Inferior parietal cortex (tissue), 1 donor: ENCODE measurements around the gene IL23A.
"Not testable (repeated sequence)": the region's sequence is repeated elsewhere in the genome, so short reads cannot be mapped to it uniquely, and the experiment has no call there.

Source experiments
- DNase-seq: peaks from one replicate; pipeline ENCODE4 v3.0.0-alpha.2; 2016; ENCODE audit errors: extremely low spot score

The IL23A gene

GRCh38 chr12:56326126-56326525, 12.6 kb upstream of the IL23A start:
- DNase-seq, result no peak

- DNase-seq, result no peak
These were observed 12.2 kb upstream of the IL23A start for GRCh38 chr12:56326533-56326932.

DNA sequence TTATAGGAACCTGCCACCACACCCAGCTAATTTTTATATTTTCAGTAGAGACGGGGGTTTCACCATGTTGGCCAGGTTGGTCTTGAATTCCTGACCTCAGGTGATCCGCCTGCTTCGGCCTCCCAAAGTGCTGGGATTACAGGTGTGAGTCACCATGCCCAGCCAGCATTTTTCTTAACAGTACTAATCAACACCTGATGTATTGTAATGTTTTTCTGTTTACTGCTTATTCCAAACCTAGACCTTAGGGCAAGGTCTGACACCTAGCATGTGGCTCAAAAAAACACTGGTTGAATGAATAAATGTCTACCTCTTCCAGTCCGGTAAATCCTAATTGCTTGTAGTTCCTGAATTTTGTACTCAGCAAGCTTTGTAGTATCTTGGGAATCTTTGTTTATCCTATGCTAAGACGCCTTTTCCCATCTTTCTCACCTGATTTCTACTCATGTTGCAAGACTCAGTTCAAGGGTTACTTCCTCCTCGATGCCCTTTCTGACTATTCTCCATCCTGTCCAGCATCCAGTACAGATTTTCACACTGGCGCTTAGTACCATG, 7.7 kb upstream of the IL23A start:
- no peak for DNase-seq

GRCh38 chr12:56332512-56333196, 6.0 kb upstream of the IL23A start:
- DNase-seq, result no peak

- no peak for DNase-seq
These were observed 5.4 kb upstream of the IL23A start for GRCh38 chr12:56333197-56333678.

DNA sequence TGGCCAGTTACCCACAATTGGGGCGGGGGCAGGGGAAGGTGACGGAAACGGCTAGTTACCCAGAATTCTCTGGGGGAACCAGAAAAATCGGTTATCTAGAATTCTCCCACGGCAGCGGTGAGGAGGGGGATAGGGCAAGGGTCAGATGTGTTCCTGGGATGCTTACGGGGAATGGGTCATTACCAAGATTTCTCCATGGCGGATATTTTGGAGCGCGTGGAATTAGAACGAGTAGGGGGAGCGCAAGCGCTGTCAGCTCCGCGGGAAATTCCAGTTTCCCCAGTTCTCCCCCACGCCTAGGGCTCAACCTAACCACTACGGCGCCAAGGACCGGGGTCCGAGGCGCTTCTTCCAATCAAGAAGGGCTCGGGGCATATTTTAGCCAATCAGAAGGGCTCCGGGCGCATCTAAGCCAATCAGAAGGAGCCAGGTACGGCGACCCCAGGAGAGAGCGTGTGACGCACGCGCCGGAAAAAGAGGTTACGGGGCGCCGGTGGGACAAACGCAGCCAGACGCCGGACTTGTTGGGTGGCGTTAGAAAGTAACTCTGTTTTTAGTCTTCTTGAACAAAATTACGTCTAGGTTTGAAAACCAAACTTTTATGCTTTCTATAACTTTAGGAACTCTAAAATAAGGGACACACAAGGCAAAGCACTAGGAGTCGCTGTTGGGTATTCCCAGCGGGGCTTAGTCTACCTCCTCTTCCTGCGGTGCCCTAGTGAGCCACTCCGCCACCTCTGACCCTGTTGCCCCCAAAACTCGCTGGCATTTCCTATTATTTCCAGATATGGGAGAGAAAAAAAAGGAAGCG, 4.8 kb upstream of the IL23A start, which contains the start of gene PAN2:
PAN2 (minus strand) TSS at position 322 of the 811 bp plus-strand sequence. CDS start 906 bp downstream, outside the sequence.
- peak; percentile 98 for DNase-seq

DNA sequence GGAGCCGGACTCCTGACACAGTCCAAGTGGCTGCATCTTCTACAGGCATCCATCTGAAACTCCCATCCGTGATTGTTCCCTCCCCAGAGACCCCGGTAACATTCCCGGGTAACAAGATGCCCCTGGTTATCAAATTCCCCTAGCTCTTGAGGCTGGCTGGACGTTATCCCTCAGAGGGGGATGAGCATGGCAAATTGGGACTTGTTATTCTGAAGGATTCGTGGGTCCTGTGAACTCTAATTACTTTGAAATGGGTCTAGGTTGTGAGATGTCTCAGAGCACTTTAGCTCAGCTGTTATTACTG, 4.2 kb upstream of the IL23A start:
- DNase-seq, result peak; percentile 9

DNA sequence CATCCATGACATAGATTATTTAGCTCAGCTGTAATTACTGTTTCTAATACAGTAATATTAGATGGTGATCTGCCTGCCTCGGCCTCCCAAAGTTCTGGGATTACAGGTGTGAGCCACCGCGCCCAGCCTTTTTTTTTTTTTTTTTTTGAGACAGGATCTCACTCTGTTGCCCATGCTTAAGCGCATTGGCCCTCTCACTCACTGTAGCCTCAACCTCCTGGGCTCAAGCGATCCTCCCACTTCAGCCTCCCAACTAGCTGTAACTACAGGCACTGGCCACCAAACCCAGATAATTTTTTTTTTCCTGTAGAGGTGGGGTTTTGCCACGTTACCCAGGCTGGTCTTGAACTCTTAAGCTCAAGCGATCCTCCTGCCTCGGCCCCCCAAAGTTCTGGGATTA, 3.2 kb upstream of the IL23A start:
- not testable (repeated sequence) for DNase-seq

DNA sequence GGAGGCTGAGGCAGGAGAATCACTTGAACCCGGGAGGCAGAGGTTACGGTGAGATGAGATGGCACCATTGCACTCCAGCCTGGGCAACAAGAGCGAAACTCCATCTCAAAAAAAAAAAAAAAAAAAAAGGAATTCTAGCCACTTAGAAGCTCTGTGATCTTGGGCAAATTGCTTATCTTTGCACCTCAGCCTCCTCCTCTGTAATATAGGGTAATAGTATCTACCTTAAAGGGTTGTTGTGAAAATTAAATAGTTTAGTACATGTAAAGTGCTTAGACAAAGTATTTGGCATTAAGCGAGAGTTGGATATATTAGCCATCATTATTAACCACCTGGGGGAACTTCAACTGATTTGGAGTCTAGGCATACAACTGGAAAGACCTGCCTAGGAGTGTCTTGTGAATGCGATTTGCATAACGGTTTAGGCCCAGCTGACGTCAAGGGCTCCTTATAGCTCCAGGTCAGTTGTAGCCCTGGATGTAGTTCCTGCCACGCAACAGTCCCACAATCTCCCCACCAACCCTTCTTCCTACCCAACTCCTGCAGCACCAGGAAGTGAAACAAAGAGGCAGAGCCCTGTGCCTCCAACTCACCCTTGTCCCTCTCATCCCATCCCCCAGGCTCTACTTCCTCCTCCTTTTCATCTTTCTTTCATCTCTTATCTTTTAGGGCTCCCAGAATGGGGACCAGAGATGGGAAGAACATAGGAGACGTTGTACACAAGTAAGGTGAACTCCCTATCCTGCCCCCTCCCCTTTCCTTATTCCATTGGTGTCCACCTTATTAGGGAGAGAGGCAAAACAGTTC, 2.1 kb upstream of the IL23A start:
- peak; percentile 15 for DNase-seq

DNA sequence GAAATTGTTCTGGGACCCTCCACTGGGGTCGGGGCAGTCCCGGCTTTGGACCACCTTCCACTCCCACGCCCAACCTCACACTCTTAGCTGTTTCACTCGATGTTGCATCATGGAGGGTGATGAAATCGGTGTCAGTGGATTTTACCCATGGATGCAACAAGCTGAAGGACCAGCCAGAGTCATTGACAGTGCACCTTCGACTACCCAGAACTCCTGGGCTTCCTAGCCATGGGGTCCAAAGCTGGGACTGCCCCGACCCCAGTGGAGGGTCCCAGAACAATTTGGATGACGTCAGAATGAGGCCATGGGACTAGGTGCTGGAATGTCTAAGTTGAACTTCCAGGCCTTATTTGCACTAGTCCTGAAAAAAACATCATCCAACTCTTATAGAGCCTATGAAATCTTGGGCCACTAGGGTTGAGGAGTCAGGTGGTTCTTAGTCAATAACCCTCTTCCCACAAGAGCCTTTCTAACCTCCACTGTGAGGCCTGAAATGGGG, 882 bp upstream of the IL23A start:
- DNase-seq, result no peak

GRCh38 chr12:56339158-56339422, 406 bp downstream of the IL23A start:
- no peak for DNase-seq

GRCh38 chr12:56341616-56342015, 2.9 kb downstream of the IL23A start:
- no peak for DNase-seq

DNA sequence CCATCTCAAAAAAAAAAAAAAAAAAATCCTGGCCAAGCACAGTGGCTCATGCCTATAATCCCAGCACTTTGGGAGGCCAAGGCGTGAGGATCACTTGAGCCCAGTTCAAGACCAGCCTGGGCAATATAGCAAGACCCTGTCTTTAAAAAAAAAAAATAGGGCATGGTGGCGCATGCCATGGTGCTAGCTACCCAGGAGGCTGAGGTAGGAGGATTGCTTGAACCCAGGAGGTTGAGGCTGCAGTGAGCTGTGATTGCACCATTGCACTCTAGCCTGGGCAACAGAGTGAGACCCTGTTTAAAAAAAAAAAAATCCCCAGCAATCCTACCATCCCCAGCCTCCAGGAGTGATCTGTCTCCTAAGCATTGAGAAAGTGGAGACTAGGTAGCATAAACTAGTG, 3.6 kb downstream of the IL23A start:
- not testable (repeated sequence) for DNase-seq

DNA sequence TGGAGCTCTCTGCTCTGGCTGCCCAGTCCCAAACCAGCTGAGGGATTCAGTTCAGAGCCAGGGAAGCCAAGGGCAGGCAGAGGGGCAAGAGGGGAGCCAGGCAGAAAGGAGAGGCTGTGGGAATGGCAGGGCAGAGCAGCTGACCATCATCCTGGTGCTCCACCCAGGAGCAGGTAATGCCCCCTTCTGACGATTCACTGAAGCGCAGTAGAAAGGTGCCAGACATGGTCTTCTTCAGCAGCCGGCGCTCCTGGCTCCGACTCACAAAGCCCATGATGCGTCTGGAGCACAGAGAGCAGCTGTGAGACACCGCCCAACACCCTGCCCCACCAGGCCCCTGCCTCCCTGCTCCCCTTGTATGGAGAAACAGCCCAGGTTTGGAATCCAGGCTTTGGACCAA, 8.0 kb downstream of the IL23A start:
- DNase-seq, result no peak

DNA sequence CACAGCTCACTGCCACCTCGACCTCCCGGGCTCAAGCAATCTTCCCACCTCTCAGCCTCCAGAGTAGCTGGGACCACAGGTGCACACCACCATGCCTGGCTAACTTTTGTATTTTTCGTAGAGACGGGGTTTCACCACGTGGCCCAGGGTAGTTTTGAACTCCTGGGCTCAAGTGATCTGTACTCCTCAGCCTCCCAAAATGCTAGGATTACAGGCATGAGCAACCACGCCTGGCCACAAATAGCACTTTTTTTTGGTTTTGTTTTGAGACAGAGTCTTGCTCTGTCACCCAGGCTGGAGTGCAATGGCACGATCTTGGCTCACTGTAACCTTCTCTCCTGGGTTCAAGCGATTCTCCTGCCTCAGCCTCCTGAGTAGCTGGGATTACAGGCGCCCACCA, 8.6 kb downstream of the IL23A start:
- DNase-seq, result not testable (repeated sequence)

GRCh38 chr12:56348776-56349175, 10.1 kb downstream of the IL23A start:
- DNase-seq, result no peak

DNA sequence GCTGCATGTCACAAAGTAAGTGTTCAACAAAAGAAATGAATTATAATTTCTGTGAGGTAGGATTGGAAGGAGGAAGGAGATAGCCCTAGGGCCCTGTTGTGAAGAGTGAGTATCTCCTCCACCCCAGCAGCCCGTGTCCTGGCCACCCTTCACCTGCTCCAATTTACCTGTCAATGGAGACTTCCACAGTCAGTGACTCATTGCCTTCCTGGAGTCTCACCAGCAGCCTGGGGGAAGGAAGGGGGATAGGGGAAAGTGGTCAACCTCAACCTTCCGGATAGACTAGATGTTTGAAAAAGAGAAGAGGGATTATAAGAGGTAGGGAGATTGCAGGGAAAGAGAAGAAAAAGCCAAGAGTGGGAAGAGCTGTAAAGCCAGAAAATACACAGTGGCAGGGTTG, 12.0 kb downstream of the IL23A start:
- no peak for DNase-seq

- DNase-seq, result no peak
These were observed 12.6 kb downstream of the IL23A start for GRCh38 chr12:56351325-56351724.

DNA sequence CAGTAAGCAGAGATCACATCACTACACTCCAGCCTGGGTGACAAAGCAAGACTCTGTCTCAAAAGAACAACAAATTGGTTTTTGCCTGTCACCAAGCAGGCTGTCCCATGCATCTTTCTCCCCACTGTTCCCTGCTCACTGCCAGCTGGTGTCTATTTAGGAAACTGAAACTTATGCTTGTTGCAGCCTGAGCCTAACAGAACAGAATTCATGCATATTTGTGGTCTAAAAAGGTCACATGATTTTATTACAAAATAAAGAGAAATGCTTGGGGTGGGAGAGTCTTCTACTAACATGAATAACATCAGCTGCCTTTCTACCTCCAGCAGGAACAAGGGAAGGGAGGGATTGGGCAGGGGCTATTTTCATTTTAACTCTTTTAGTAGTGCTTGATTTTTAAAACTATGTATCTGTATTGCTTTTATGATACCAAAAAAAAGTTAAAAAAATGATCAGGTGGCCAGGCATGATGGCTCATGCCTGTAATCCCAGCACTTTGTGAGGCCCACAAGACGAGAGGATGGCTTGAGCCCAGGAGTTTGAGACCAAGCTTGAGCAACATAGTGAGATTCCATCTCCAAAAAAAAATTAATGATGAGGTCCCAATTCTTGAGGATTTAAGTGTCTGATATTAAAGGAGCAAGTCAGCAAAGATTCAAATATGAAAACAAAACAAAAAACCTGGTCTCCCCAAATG, 20.3 kb downstream of the IL23A start:
- peak; percentile 63 for DNase-seq

DNA sequence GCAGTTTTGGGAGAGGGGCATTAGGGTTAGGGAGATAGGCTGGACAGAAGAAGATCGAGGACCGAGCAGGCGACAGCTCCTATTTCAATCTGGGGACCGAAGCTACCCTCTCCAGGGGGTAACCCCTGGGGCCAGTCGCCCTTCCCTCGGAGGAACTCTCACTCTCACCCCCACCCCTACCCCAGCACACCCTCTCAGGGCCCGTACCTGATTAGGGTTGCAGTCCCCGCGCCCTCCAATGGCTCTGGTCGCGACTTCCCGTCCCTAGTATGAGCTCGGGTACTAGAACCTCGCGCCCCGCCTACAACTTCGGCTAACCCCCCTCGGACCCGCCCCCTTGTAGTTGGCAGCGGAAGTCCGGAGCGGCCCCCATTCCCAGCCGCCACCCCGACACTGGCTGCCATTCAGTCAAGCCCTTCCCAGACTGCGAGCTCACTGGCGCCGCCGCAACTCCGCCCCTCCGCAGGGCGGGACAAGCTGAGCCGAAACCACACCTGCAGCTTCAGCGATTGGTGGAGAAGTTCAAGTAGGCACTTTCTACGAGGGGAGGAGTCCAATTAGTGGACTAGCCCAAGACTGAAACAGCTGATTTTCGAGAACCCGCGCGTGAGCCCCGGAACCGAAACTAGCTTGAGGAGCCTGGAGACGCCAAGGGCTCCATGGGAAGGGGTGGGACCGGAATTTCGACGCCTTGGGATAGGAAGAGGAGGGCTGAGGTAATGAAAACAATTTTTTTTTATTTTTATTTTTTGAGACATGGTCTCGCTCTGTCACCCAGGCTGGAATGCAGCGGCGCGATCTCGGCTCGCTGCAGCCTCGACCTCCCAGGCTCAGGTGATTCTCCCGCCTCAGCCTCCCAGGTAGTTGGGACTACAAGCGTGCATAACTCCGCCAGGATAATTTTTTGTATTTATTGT, 21.4 kb downstream of the IL23A start, which contains the start of gene STAT2:
STAT2 (minus strand) TSS at position 257 of the 917 bp plus-strand sequence. CDS start 3,536 bp downstream, outside the sequence.
- peak; percentile 99 for DNase-seq
